ENCODE results near the gene CLDN1.

CLDN1 gene

GRCh38 chr3:190330936-190331734, 8.9 kb upstream of the CLDN1 start:
- Histone ChIP-seq H3K36me3 (ENCODE audit: control insufficient read depth, insufficient read depth, low read length) (no peaks in the 10 kb centered on the region), H3K27ac (ENCODE audit: low read depth, low read length) (no peak overlapping the region), H3K27me3 (ENCODE audit: control insufficient read depth, insufficient read depth, low read length) (no peaks in the 10 kb centered on the region; the same call in 1 of the 2 replicates), H3K4me3 (ENCODE audit: low read depth, low read length) (no peak overlapping the region), H3K4me1 (ENCODE audit: control insufficient read depth, insufficient read depth, low read length) (peaks cover 4% of the 10 kb centered on the region), H3K9ac (ENCODE audit: low read depth, low read length) (no peak overlapping the region), H3K9me3 (ENCODE audit: control insufficient read depth, insufficient read depth, low read length) (no peaks in the 10 kb centered on the region)

- Histone ChIP-seq H3K27me3 (ENCODE audit: control insufficient read depth, insufficient read depth, low read length) (peaks cover 13% of the 10 kb centered on the region), H3K27ac (ENCODE audit: low read depth, low read length) (no peak overlapping the region), H3K36me3 (ENCODE audit: control insufficient read depth, insufficient read depth, low read length) (no peaks in the 10 kb centered on the region), H3K9me3 (ENCODE audit: control insufficient read depth, insufficient read depth, low read length) (no peaks in the 10 kb centered on the region), H3K9ac (ENCODE audit: low read depth, low read length) (no peak overlapping the region), H3K4me3 (ENCODE audit: low read depth, low read length) (no peak overlapping the region), H3K4me1 (ENCODE audit: control insufficient read depth, insufficient read depth, low read length) (peaks cover 23% of the 10 kb centered on the region)
These were observed 4.7 kb upstream of the CLDN1 start for GRCh38 chr3:190326930-190327329.

GRCh38 chr3:190326361-190326760, 4.1 kb upstream of the CLDN1 start:
- H3K27me3 ChIP-seq (ENCODE audit: control insufficient read depth, insufficient read depth, low read length) = peaks cover 18% of the 10 kb centered on the region
- no peak overlapping the region for H3K9ac ChIP-seq (ENCODE audit: low read depth, low read length)
- H3K36me3 ChIP-seq (ENCODE audit: control insufficient read depth, insufficient read depth, low read length) = no peaks in the 10 kb centered on the region
- no peak overlapping the region for H3K27ac ChIP-seq (ENCODE audit: low read depth, low read length)
- no peak overlapping the region for H3K4me3 ChIP-seq (ENCODE audit: low read depth, low read length)
- H3K9me3 ChIP-seq (ENCODE audit: control insufficient read depth, insufficient read depth, low read length) = no peaks in the 10 kb centered on the region
- H3K4me1 ChIP-seq (ENCODE audit: control insufficient read depth, insufficient read depth, low read length) = peaks cover 27% of the 10 kb centered on the region

- Histone ChIP-seq H3K4me3 (ENCODE audit: low read depth, low read length) (peak overlapping the region; percentile 14; the same call in 1 of the 2 replicates), H3K27me3 (ENCODE audit: control insufficient read depth, insufficient read depth, low read length) (peaks cover 23% of the 10 kb centered on the region), H3K4me1 (ENCODE audit: control insufficient read depth, insufficient read depth, low read length) (peaks cover 28% of the 10 kb centered on the region), H3K9me3 (ENCODE audit: control insufficient read depth, insufficient read depth, low read length) (no peaks in the 10 kb centered on the region), H3K9ac (ENCODE audit: low read depth, low read length) (no peak overlapping the region), H3K36me3 (ENCODE audit: control insufficient read depth, insufficient read depth, low read length) (no peaks in the 10 kb centered on the region), H3K27ac (ENCODE audit: low read depth, low read length) (no peak overlapping the region)
These were observed 3.7 kb upstream of the CLDN1 start for GRCh38 chr3:190325923-190326322.

- no peak overlapping the region for H3K4me3 ChIP-seq (ENCODE audit: low read depth, low read length)
- H3K4me1 ChIP-seq (ENCODE audit: control insufficient read depth, insufficient read depth, low read length) = peaks cover 28% of the 10 kb centered on the region
- no peak overlapping the region for H3K27ac ChIP-seq (ENCODE audit: low read depth, low read length)
- no peak overlapping the region for H3K9ac ChIP-seq (ENCODE audit: low read depth, low read length)
- no peaks in the 10 kb centered on the region for H3K36me3 ChIP-seq (ENCODE audit: control insufficient read depth, insufficient read depth, low read length)
- peaks cover 24% of the 10 kb centered on the region for H3K27me3 ChIP-seq (ENCODE audit: control insufficient read depth, insufficient read depth, low read length)
- no peaks in the 10 kb centered on the region for H3K9me3 ChIP-seq (ENCODE audit: control insufficient read depth, insufficient read depth, low read length)
These were observed 990 bp upstream of the CLDN1 start for GRCh38 chr3:190323246-190323626.

GRCh38 chr3:190322604-190323245, 479 bp upstream of the CLDN1 start:
- H3K9ac ChIP-seq (ENCODE audit: low read depth, low read length) = no peak overlapping the region
- H3K27me3 ChIP-seq (ENCODE audit: control insufficient read depth, insufficient read depth, low read length) = peaks cover 24% of the 10 kb centered on the region
- no peaks in the 10 kb centered on the region for H3K9me3 ChIP-seq (ENCODE audit: control insufficient read depth, insufficient read depth, low read length)
- H3K4me1 ChIP-seq (ENCODE audit: control insufficient read depth, insufficient read depth, low read length) = peaks cover 28% of the 10 kb centered on the region
- peak overlapping the region; percentile 75 for H3K4me3 ChIP-seq (ENCODE audit: low read depth, low read length)
- H3K36me3 ChIP-seq (ENCODE audit: control insufficient read depth, insufficient read depth, low read length) = no peaks in the 10 kb centered on the region
- H3K27ac ChIP-seq (ENCODE audit: low read depth, low read length) = no peak overlapping the region

GRCh38 chr3:190320594-190321362, 1.5 kb downstream of the CLDN1 start:
- Histone ChIP-seq H3K27me3 (ENCODE audit: control insufficient read depth, insufficient read depth, low read length) (peaks cover 24% of the 10 kb centered on the region), H3K9me3 (ENCODE audit: control insufficient read depth, insufficient read depth, low read length) (no peaks in the 10 kb centered on the region), H3K4me3 (ENCODE audit: low read depth, low read length) (peak overlapping the region; percentile 75; the same call in 1 of the 2 replicates), H3K4me1 (ENCODE audit: control insufficient read depth, insufficient read depth, low read length) (peaks cover 21% of the 10 kb centered on the region), H3K9ac (ENCODE audit: low read depth, low read length) (no peak overlapping the region), H3K27ac (ENCODE audit: low read depth, low read length) (no peak overlapping the region), H3K36me3 (ENCODE audit: control insufficient read depth, insufficient read depth, low read length) (no peaks in the 10 kb centered on the region)

GRCh38 chr3:190319660-190320059, 2.6 kb downstream of the CLDN1 start:
- H3K4me1 ChIP-seq (ENCODE audit: control insufficient read depth, insufficient read depth, low read length) = peaks cover 14% of the 10 kb centered on the region
- H3K27me3 ChIP-seq (ENCODE audit: control insufficient read depth, insufficient read depth, low read length) = peaks cover 24% of the 10 kb centered on the region
- H3K27ac ChIP-seq (ENCODE audit: low read depth, low read length) = no peak overlapping the region
- H3K9me3 ChIP-seq (ENCODE audit: control insufficient read depth, insufficient read depth, low read length) = no peaks in the 10 kb centered on the region
- no peak overlapping the region for H3K4me3 ChIP-seq (ENCODE audit: low read depth, low read length)
- H3K9ac ChIP-seq (ENCODE audit: low read depth, low read length) = no peak overlapping the region
- no peaks in the 10 kb centered on the region for H3K36me3 ChIP-seq (ENCODE audit: control insufficient read depth, insufficient read depth, low read length)

GRCh38 chr3:190318666-190319065, 3.6 kb downstream of the CLDN1 start:
- H3K27ac ChIP-seq (ENCODE audit: low read depth, low read length) = no peak overlapping the region
- H3K9ac ChIP-seq (ENCODE audit: low read depth, low read length) = no peak overlapping the region
- H3K36me3 ChIP-seq (ENCODE audit: control insufficient read depth, insufficient read depth, low read length) = no peaks in the 10 kb centered on the region
- H3K4me1 ChIP-seq (ENCODE audit: control insufficient read depth, insufficient read depth, low read length) = peaks cover 14% of the 10 kb centered on the region
- H3K4me3 ChIP-seq (ENCODE audit: low read depth, low read length) = no peak overlapping the region
- peaks cover 24% of the 10 kb centered on the region for H3K27me3 ChIP-seq (ENCODE audit: control insufficient read depth, insufficient read depth, low read length)
- H3K9me3 ChIP-seq (ENCODE audit: control insufficient read depth, insufficient read depth, low read length) = no peaks in the 10 kb centered on the region

GRCh38 chr3:190314741-190315140, 7.5 kb downstream of the CLDN1 start:
- no peaks in the 10 kb centered on the region for H3K4me1 ChIP-seq (ENCODE audit: control insufficient read depth, insufficient read depth, low read length)
- no peaks in the 10 kb centered on the region for H3K36me3 ChIP-seq (ENCODE audit: control insufficient read depth, insufficient read depth, low read length)
- H3K27ac ChIP-seq (ENCODE audit: low read depth, low read length) = no peak overlapping the region
- no peaks in the 10 kb centered on the region for H3K27me3 ChIP-seq (ENCODE audit: control insufficient read depth, insufficient read depth, low read length)
- no peak overlapping the region for H3K4me3 ChIP-seq (ENCODE audit: low read depth, low read length)
- no peak overlapping the region for H3K9ac ChIP-seq (ENCODE audit: low read depth, low read length)
- no peaks in the 10 kb centered on the region for H3K9me3 ChIP-seq (ENCODE audit: control insufficient read depth, insufficient read depth, low read length)

GRCh38 chr3:190309414-190309813, 12.8 kb downstream of the CLDN1 start:
- no peak overlapping the region for H3K27ac ChIP-seq (ENCODE audit: low read depth, low read length)
- no peak overlapping the region for H3K9ac ChIP-seq (ENCODE audit: low read depth, low read length)
- H3K36me3 ChIP-seq (ENCODE audit: control insufficient read depth, insufficient read depth, low read length) = no peaks in the 10 kb centered on the region
- no peaks in the 10 kb centered on the region for H3K4me1 ChIP-seq (ENCODE audit: control insufficient read depth, insufficient read depth, low read length)
- H3K9me3 ChIP-seq (ENCODE audit: control insufficient read depth, insufficient read depth, low read length) = no peaks in the 10 kb centered on the region
- no peaks in the 10 kb centered on the region for H3K27me3 ChIP-seq (ENCODE audit: control insufficient read depth, insufficient read depth, low read length)
- H3K4me3 ChIP-seq (ENCODE audit: low read depth, low read length) = no peak overlapping the region

Measured in HUES48 (cell line).